ENCODE results near the gene SFXN2. TPM values are rescaled to one million over a fixed set of nuclear protein-coding genes. Genes with fewer than 3 reads are reported as not detected.

The SFXN2 gene
- total RNA-seq, 2 experiments from 2014 or later = 6.4 to 7.6 TPM

- Histone ChIP-seq H3K9me3 (ENCODE audit: control insufficient read depth in 1 of 2, insufficient read depth in 1 of 2, low read length in 2 of 2) (no peaks in the 10 kb centered on the region), H3K27ac (ENCODE audit: low read depth in 1 of 2, low read length in 2 of 2) (no peak overlapping the region), H3K36me3 (ENCODE audit: insufficient read depth, low read length) (no peaks in the 10 kb centered on the region), H3K4me1 (ENCODE audit: insufficient read depth, low read length) (peaks cover 27% of the 10 kb centered on the region), H3K4me3 (ENCODE audit: low read length) (peak overlapping the region; percentile 28), H3K27me3 (ENCODE audit: control insufficient read depth in 1 of 2, insufficient read depth in 2 of 2, low read length in 2 of 2) (no peaks in the 10 kb centered on the region)
- no peaks in the 10 kb centered on the region for H3K27me3 Mint-ChIP-seq
- TF ChIP-seq CTCF (IDR thresholded peaks at IDR 0.05) = no peak
- H3K36me3 Mint-ChIP-seq (ENCODE audit: low read depth) = peaks cover 10% of the 10 kb centered on the region
- H3K9me3 Mint-ChIP-seq = no peaks in the 10 kb centered on the region
- peaks cover 45% of the 10 kb centered on the region for H3K4me1 Mint-ChIP-seq (ENCODE audit: low read depth)
- ATAC-seq (ENCODE audit: poor library complexity) = no peak
- DNase-seq = peak in 2 of 14 experiments; percentile 6 to 7
- ChIA-PET CTCF (interaction anchor here (0.6 to 4.9 kb wide), 4 partner anchors 11 to 501 kb away, joined by 3 to 30 read pairs (median 4); partner anchors contain the start of genes ARL3 and SFXN2), POLR2A (interaction anchor here (0.7 to 3.2 kb wide), 15 partner anchors 9 to 349 kb away, joined by 3 to 32 read pairs (median 5); partner anchors contain the start of genes ARL3, CNNM2, NFKB2 and SFXN2)
- peak overlapping the region; percentile 86 for H3K27ac Mint-ChIP-seq
- peak overlapping the region; percentile 94 for H3K4me3 Mint-ChIP-seq
- intact Hi-C loops (cut with DNase I, micrococcal nuclease) = loop anchor here (1.0 to 10.0 kb wide), 13 partner anchors 29 to 1698 kb away; partner anchors contain the start of genes ARL3 (in 2 of the 2), CNNM2 (in 2 of the 2), SFXN2 (in 2 of the 2) and HPS6 (in 1 of the 2)
Measured at GRCh38 chr10:102743078-102743587, 28.7 kb downstream of the SFXN2 start.

- no peaks in the 10 kb centered on the region for H3K9me3 Mint-ChIP-seq
- peaks cover 51% of the 10 kb centered on the region for H3K4me1 Mint-ChIP-seq (ENCODE audit: low read depth)
- peak within 1 kb of the TSS; percentile 99 for H3K4me3 ChIP-seq (ENCODE audit: low read length)
- H3K27ac ChIP-seq (ENCODE audit: low read depth in 1 of 2, low read length in 2 of 2) = peak within 1 kb of the TSS; percentile 73 to 78
- peaks cover 16% of the 10 kb centered on the region for H3K36me3 Mint-ChIP-seq (ENCODE audit: low read depth)
- ChIA-PET CTCF (interaction anchor here (0.6 to 4.9 kb wide), 3 partner anchors 10 to 349 kb away, joined by 4 to 30 read pairs (median 5); partner anchors contain the start of genes ARL3 and SFXN2), POLR2A (interaction anchor here (0.6 to 3.2 kb wide), 18 partner anchors 9 to 592 kb away, joined by 3 to 32 read pairs (median 4); partner anchors contain the start of genes ACTR1A, ARL3, CNNM2 and NFKB2)
- DNase-seq = peak; percentile 88 to 99 (median 94)
- H3K27me3 Mint-ChIP-seq = no peaks in the 10 kb centered on the region
- no peaks in the 10 kb centered on the region for H3K36me3 ChIP-seq (ENCODE audit: insufficient read depth, low read length)
- intact Hi-C loops (cut with DNase I, micrococcal nuclease) = loop anchor here (1.0 to 10.0 kb wide), 13 partner anchors 29 to 1699 kb away; partner anchors contain the start of genes ARL3 (in 2 of the 2), CNNM2 (in 2 of the 2), SFXN2 (in 2 of the 2) and HPS6 (in 1 of the 2)
- peaks cover 27% of the 10 kb centered on the region for H3K4me1 ChIP-seq (ENCODE audit: insufficient read depth, low read length)
- peak within 1 kb of the TSS; percentile 94 for H3K4me3 Mint-ChIP-seq
- no peak for TF ChIP-seq CTCF (IDR thresholded peaks at IDR 0.05)
- ATAC-seq (ENCODE audit: poor library complexity) = peak; percentile 97
- no peaks in the 10 kb centered on the region for H3K27me3 ChIP-seq (ENCODE audit: control insufficient read depth in 1 of 2, insufficient read depth in 2 of 2, low read length in 2 of 2)
- H3K27ac Mint-ChIP-seq = peak within 1 kb of the TSS; percentile 86
- no peaks in the 10 kb centered on the region for H3K9me3 ChIP-seq (ENCODE audit: control insufficient read depth in 1 of 2, insufficient read depth in 1 of 2, low read length in 2 of 2)
Measured at GRCh38 chr10:102743588-102744373, 29.3 kb downstream of the SFXN2 start, which contains the start of gene WBP1L. TSS of gene WBP1L (plus strand) at chr10:102743948. CDS start at chr10:102744054, 106 bp downstream.

Measured in CD4-positive, alpha-beta T cell (primary cell).